ENCODE data around the gene HEYL.

HEYL gene

GRCh38 chr1:39639305-39640130 is at the start of gene HEYL:
TSS of gene HEYL (minus strand) at chr1:39639643. CDS start at chr1:39639625, 18 bp downstream.
- no peak for DNase-seq

- no peak for DNase-seq
These were observed 49.8 kb upstream of the HEYL start for GRCh38 chr1:39689214-39689613.

- no peak for DNase-seq
These were observed 49.3 kb upstream of the HEYL start for GRCh38 chr1:39688706-39689105.

GRCh38 chr1:39687243-39687642 is 47.8 kb upstream of the HEYL start:
- DNase-seq, result no peak

- no peak for DNase-seq
These were observed 45.6 kb upstream of the HEYL start for GRCh38 chr1:39685071-39685470.

- no peak for DNase-seq
These were observed 44.8 kb upstream of the HEYL start for GRCh38 chr1:39684313-39684664.

GRCh38 chr1:39683591-39684312 is 44.3 kb upstream of the HEYL start:
- DNase-seq, result no peak

GRCh38 chr1:39681999-39682398 is 42.6 kb upstream of the HEYL start:
- DNase-seq, result no peak

- DNase-seq, result no peak
These were observed 41.9 kb upstream of the HEYL start for GRCh38 chr1:39681294-39681693.

- no peak for DNase-seq
These were observed 41.3 kb upstream of the HEYL start for GRCh38 chr1:39680751-39681150.

- DNase-seq, result no peak
These were observed 40.4 kb upstream of the HEYL start for GRCh38 chr1:39679821-39680220.

- no peak for DNase-seq
These were observed 39.4 kb upstream of the HEYL start for GRCh38 chr1:39678889-39679288.

GRCh38 chr1:39677645-39678044 is 38.2 kb upstream of the HEYL start:
- DNase-seq, result no peak

GRCh38 chr1:39676948-39677548 is 37.6 kb upstream of the HEYL start:
- DNase-seq, result no peak

- DNase-seq, result no peak
These were observed 35.8 kb upstream of the HEYL start for GRCh38 chr1:39675220-39675619.

- DNase-seq, result no peak
These were observed 33.8 kb upstream of the HEYL start for GRCh38 chr1:39673215-39673614.

- DNase-seq, result no peak
These were observed 33.1 kb upstream of the HEYL start for GRCh38 chr1:39672551-39672947.

GRCh38 chr1:39671793-39672550 is 32.5 kb upstream of the HEYL start, which contains the start of gene NT5C1A:
TSS of gene NT5C1A (minus strand) at chr1:39672107. CDS start at chr1:39672038, 69 bp downstream.
- DNase-seq, result no peak

GRCh38 chr1:39671433-39671792 is 32.0 kb upstream of the HEYL start:
- DNase-seq, result no peak

GRCh38 chr1:39670689-39671088 is 31.2 kb upstream of the HEYL start:
- DNase-seq, result no peak

GRCh38 chr1:39668894-39669293 is 29.5 kb upstream of the HEYL start:
- DNase-seq, result no peak

GRCh38 chr1:39668111-39668510 is 28.7 kb upstream of the HEYL start:
- no peak for DNase-seq

- DNase-seq, result no peak
These were observed 27.3 kb upstream of the HEYL start for GRCh38 chr1:39666772-39667171.

All from SIG-M5 (cell line).